GM19238 (cell line): Measurements from ENCODE around the gene ABLIM1.

Experiments
- DNase-seq: peaks from one replicate; pipeline ENCODE4 v3.0.0; 2011; ENCODE audit warnings: low spot score; ENCODE audit not compliant: insufficient read length

The ABLIM1 gene

GRCh38 chr10:114458955-114459354 lies 199.1 kb downstream of the ABLIM1 start:
- peak; percentile 11 for DNase-seq

GRCh38 chr10:114458216-114458920 lies 199.7 kb downstream of the ABLIM1 start:
- no peak for DNase-seq

- DNase-seq: no peak
Measured at GRCh38 chr10:114453576-114453975, 204.5 kb downstream of the ABLIM1 start.

- DNase-seq: no peak
Measured at GRCh38 chr10:114448897-114449296, 209.2 kb downstream of the ABLIM1 start.

GRCh38 chr10:114445332-114445731 lies 212.7 kb downstream of the ABLIM1 start:
- DNase-seq: no peak

- no peak for DNase-seq
Measured at GRCh38 chr10:114444819-114445218, 213.3 kb downstream of the ABLIM1 start.

- DNase-seq: no peak
Measured at GRCh38 chr10:114442091-114442630, 215.9 kb downstream of the ABLIM1 start.

GRCh38 chr10:114441107-114441506 lies 217.0 kb downstream of the ABLIM1 start:
- no peak for DNase-seq

- DNase-seq: no peak
Measured at GRCh38 chr10:114437473-114438292, 220.4 kb downstream of the ABLIM1 start.

GRCh38 chr10:114436941-114437340 lies 221.1 kb downstream of the ABLIM1 start:
- DNase-seq: no peak

GRCh38 chr10:114432566-114433093 lies 225.4 kb downstream of the ABLIM1 start:
- DNase-seq: no peak

GRCh38 chr10:114431414-114432135 lies 226.5 kb downstream of the ABLIM1 start:
- no peak for DNase-seq

GRCh38 chr10:114430688-114431413 lies 227.2 kb downstream of the ABLIM1 start:
- no peak for DNase-seq

- DNase-seq: no peak
Measured at GRCh38 chr10:114429581-114430335, 228.3 kb downstream of the ABLIM1 start.

GRCh38 chr10:114427124-114427852 lies 230.8 kb downstream of the ABLIM1 start:
- no peak for DNase-seq

- DNase-seq: no peak
Measured at GRCh38 chr10:114426476-114426875, 231.6 kb downstream of the ABLIM1 start.

- DNase-seq: no peak
Measured at GRCh38 chr10:114420811-114421485, 237.1 kb downstream of the ABLIM1 start.

- no peak for DNase-seq
Measured at GRCh38 chr10:114418109-114418508, 240.0 kb downstream of the ABLIM1 start.
